ENCODE data around the gene RELN.

- TF ChIP-seq REST (IDR thresholded peaks at IDR 0.05; ENCODE audit: low read depth, low read length) (no peak), JUND (IDR thresholded peaks at IDR 0.05; ENCODE audit: low read depth, low read length) (no peak), MTA3 (IDR thresholded peaks at IDR 0.05; ENCODE audit: borderline replicate concordance, low read length) (no peak), FOS (IDR thresholded peaks at IDR 0.05; ENCODE audit: borderline replicate concordance, extremely low read depth, insufficient read length) (no peak), NFYA (IDR thresholded peaks at IDR 0.05; ENCODE audit: borderline replicate concordance, low read depth, low read length) (no peak), ZNF274 (IDR thresholded peaks at IDR 0.05; ENCODE audit: insufficient read depth, insufficient read length) (no peak), ESRRA (IDR thresholded peaks at IDR 0.05; ENCODE audit: low read length) (no peak)
- TF ChIP-seq, protein P1, sequence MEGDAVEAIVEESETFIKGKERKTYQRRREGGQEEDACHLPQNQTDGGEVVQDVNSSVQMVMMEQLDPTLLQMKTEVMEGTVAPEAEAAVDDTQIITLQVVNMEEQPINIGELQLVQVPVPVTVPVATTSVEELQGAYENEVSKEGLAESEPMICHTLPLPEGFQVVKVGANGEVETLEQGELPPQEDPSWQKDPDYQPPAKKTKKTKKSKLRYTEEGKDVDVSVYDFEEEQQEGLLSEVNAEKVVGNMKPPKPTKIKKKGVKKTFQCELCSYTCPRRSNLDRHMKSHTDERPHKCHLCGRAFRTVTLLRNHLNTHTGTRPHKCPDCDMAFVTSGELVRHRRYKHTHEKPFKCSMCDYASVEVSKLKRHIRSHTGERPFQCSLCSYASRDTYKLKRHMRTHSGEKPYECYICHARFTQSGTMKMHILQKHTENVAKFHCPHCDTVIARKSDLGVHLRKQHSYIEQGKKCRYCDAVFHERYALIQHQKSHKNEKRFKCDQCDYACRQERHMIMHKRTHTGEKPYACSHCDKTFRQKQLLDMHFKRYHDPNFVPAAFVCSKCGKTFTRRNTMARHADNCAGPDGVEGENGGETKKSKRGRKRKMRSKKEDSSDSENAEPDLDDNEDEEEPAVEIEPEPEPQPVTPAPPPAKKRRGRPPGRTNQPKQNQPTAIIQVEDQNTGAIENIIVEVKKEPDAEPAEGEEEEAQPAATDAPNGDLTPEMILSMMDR (IDR thresholded peaks at IDR 0.05 in 2 of 3, conservative IDR thresholded peaks at IDR 0.05 in 1 of 3; ENCODE audit: control insufficient read depth in 2 of 3, extremely low read depth in 1 of 3, insufficient read depth in 1 of 3, low read depth in 3 of 3, low read length in 3 of 3) = no peak
Observed at GRCh38 chr7:103823084-103823483, 166.4 kb downstream of the RELN start.

Measured in GM12878 (cell line).